ENCODE measurements around the gene ARHGEF33. TPM values are rescaled to one million over a fixed set of nuclear protein-coding genes. Genes with fewer than 3 reads are reported as not detected.
A peak's percentile ranks its signal among the peaks of the same experiment; 100 is the strongest.

ARHGEF33 gene
- polyA plus RNA-seq, 4 donors, result 0.13 to 0.86 TPM; not detected in 2

GRCh38 chr2:38875227-38875575 lies 14.5 kb upstream of the ARHGEF33 start:
- no peak for FAIRE-seq
- 0 to 1% (median 1%) methylated on average over 10 of the region's 10 CpGs for whole genome bisulfite sequencing, 3 donors
- Histone ChIP-seq H3K9me3 (ENCODE audit: control insufficient read depth in 2 of 2, insufficient read depth in 1 of 2, low read depth in 1 of 2, low read length in 1 of 2) (peaks cover 0 to 10% of the 10 kb centered on the region in 2 donors), H3K27me3 (ENCODE audit: control insufficient read depth in 3 of 3, insufficient read depth in 3 of 3, low read length in 3 of 3) (no peaks in the 10 kb centered on the region), H3K36me3 (ENCODE audit: control insufficient read depth in 3 of 3, insufficient read depth in 2 of 3, low read depth in 1 of 3, low read length in 3 of 3) (no peaks in the 10 kb centered on the region), H3K4me3 (ENCODE audit: low read depth in 1 of 3, low read length in 3 of 3) (peak overlapping the region; percentile 65 to 94 (median 69)), H3K4me1 (ENCODE audit: control insufficient read depth in 3 of 3, insufficient read depth in 2 of 3, low read depth in 1 of 3, low read length in 2 of 3) (peaks cover 0 to 5% (median 4%) of the 10 kb centered on the region in 3 donors), H3K27ac (ENCODE audit: low read depth in 1 of 3, low read length in 2 of 3) (peak overlapping the region in 2 of 3 donors; percentile 51 to 64)
- no peak for DNase-seq

- Histone ChIP-seq H3K36me3 (ENCODE audit: control insufficient read depth in 3 of 3, insufficient read depth in 2 of 3, low read depth in 1 of 3, low read length in 3 of 3) (no peaks in the 10 kb centered on the region), H3K27me3 (ENCODE audit: control insufficient read depth in 3 of 3, insufficient read depth in 3 of 3, low read length in 3 of 3) (no peaks in the 10 kb centered on the region), H3K4me3 (ENCODE audit: low read depth in 1 of 3, low read length in 3 of 3) (peak within 1 kb of the TSS; percentile 65 to 94 (median 69)), H3K27ac (ENCODE audit: low read depth in 1 of 3, low read length in 2 of 3) (peak within 1 kb of the TSS in 2 of 3 donors; percentile 51 to 64), H3K9me3 (ENCODE audit: control insufficient read depth in 2 of 2, insufficient read depth in 1 of 2, low read depth in 1 of 2, low read length in 1 of 2) (peaks cover 0 to 6% of the 10 kb centered on the region in 2 donors), H3K4me1 (ENCODE audit: control insufficient read depth in 3 of 3, insufficient read depth in 2 of 3, low read depth in 1 of 3, low read length in 2 of 3) (peaks cover 0 to 5% (median 4%) of the 10 kb centered on the region in 3 donors)
- FAIRE-seq (no peak), DNase-seq (peak; percentile 90 to 95)
- 1% methylated on average over 52 of the region's 52 CpGs for WGBS, 3 donors
Measured at GRCh38 chr2:38875576-38876367, 13.9 kb upstream of the ARHGEF33 start, which contains the start of the genes DHX57 and MORN2. Gene DHX57, minus strand, starts transcription at chr2:38875934. Its CDS starts 7,529 bp downstream, at chr2:38868405. Gene MORN2, plus strand, starts transcription at chr2:38875976.

DNA sequence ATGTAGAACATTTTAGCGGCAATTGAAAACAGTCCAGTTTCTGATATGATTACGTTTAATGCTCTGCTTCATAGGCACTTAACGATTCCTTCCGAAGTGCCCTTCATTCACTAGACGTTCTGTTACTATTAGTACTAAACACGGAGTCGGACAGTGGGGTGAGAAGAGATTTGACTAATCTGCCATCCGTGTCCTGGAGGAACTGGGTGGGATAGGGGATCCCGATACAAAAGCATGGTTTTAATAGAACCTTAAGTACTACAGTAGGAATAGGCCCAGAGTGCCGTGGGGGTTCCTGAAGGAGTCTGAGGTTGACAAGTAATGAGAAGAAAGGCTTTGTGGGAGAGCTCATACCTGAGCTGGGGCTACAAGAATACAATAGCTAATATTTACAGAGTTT lies 13.3 kb upstream of the ARHGEF33 start:
- Histone ChIP-seq H3K4me1 (ENCODE audit: control insufficient read depth in 3 of 3, insufficient read depth in 2 of 3, low read depth in 1 of 3, low read length in 2 of 3) (peaks cover 0 to 5% (median 4%) of the 10 kb centered on the region in 3 donors), H3K27ac (ENCODE audit: low read depth in 1 of 3, low read length in 2 of 3) (no peak overlapping the region), H3K27me3 (ENCODE audit: control insufficient read depth in 3 of 3, insufficient read depth in 3 of 3, low read length in 3 of 3) (no peaks in the 10 kb centered on the region), H3K9me3 (ENCODE audit: control insufficient read depth in 2 of 2, insufficient read depth in 1 of 2, low read depth in 1 of 2, low read length in 1 of 2) (peaks cover 0 to 4% of the 10 kb centered on the region in 2 donors), H3K4me3 (ENCODE audit: low read depth in 1 of 3, low read length in 3 of 3) (peak overlapping the region; percentile 65 to 94 (median 69)), H3K36me3 (ENCODE audit: control insufficient read depth in 3 of 3, insufficient read depth in 2 of 3, low read depth in 1 of 3, low read length in 3 of 3) (no peaks in the 10 kb centered on the region)
- 18 to 35% (median 29%) methylated on average over 10 of the region's 10 CpGs for WGBS, 3 donors
- DNase-seq, result no peak
- no peak for FAIRE-seq

DNA sequence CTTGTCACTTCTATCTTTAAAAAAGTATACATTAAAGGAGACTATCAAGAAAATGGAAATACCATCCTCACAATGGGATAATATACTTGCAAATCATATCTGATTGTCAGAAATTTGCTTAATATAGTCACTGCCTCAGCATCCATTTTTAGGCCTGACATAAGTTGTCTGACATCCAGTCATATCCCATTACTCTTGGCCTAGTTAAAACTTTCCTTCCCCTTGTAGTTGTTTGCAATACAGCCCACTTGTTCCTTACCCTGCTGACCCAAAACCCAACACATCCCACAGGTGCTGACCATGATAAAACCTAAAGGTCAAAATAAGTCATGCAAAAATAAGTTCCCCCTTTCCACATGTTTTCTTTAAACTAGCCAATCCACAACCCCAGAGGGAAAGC lies 3.6 kb upstream of the ARHGEF33 start:
- DNase-seq (no peak), FAIRE-seq (no peak)
- H3K27me3 ChIP-seq (ENCODE audit: control insufficient read depth in 3 of 3, insufficient read depth in 3 of 3, low read length in 3 of 3), result no peaks in the 10 kb centered on the region
- H3K4me1 ChIP-seq (ENCODE audit: control insufficient read depth in 3 of 3, insufficient read depth in 2 of 3, low read depth in 1 of 3, low read length in 2 of 3), result no peaks in the 10 kb centered on the region
- no peak overlapping the region for H3K4me3 ChIP-seq (ENCODE audit: low read depth in 1 of 3, low read length in 3 of 3)
- no peaks in the 10 kb centered on the region for H3K9me3 ChIP-seq (ENCODE audit: control insufficient read depth in 2 of 2, insufficient read depth in 1 of 2, low read depth in 1 of 2, low read length in 1 of 2)
- H3K36me3 ChIP-seq (ENCODE audit: control insufficient read depth in 3 of 3, insufficient read depth in 2 of 3, low read depth in 1 of 3, low read length in 3 of 3), result peaks cover 0 to 2% (median 0%) of the 10 kb centered on the region in 3 donors
- H3K27ac ChIP-seq (ENCODE audit: low read depth in 1 of 3, low read length in 2 of 3), result no peak overlapping the region

DNA sequence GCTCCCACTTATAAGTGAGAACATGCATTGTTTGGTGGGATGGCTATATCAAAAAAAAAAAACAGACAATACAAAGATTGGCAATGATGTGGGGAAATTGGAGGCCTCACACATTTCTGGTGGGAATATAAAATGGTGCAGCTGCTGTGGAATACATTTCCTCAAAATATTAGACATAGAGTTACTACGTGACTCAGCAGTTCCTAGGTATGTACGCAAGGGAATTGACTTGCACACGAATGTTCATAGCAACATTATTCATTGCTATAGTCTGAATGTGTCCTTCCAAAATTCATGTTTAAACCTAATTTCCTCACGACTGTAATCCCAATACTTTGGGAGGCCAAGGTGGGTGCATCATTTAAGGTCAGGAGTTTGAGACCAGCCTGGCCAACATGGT lies 2.3 kb upstream of the ARHGEF33 start:
- no peak overlapping the region for H3K27ac ChIP-seq (ENCODE audit: low read depth in 1 of 3, low read length in 2 of 3)
- H3K4me1 ChIP-seq (ENCODE audit: control insufficient read depth in 3 of 3, insufficient read depth in 2 of 3, low read depth in 1 of 3, low read length in 2 of 3), result no peaks in the 10 kb centered on the region
- DNase-seq (no peak), FAIRE-seq (no peak)
- no peaks in the 10 kb centered on the region for H3K9me3 ChIP-seq (ENCODE audit: control insufficient read depth in 2 of 2, insufficient read depth in 1 of 2, low read depth in 1 of 2, low read length in 1 of 2)
- H3K27me3 ChIP-seq (ENCODE audit: control insufficient read depth in 3 of 3, insufficient read depth in 3 of 3, low read length in 3 of 3), result no peaks in the 10 kb centered on the region
- no peak overlapping the region for H3K4me3 ChIP-seq (ENCODE audit: low read depth in 1 of 3, low read length in 3 of 3)
- 88 to 95% (median 94%) methylated on average over 4 of the region's 4 CpGs for WGBS, 3 donors
- H3K36me3 ChIP-seq (ENCODE audit: control insufficient read depth in 3 of 3, insufficient read depth in 2 of 3, low read depth in 1 of 3, low read length in 3 of 3), result no peaks in the 10 kb centered on the region

DNA sequence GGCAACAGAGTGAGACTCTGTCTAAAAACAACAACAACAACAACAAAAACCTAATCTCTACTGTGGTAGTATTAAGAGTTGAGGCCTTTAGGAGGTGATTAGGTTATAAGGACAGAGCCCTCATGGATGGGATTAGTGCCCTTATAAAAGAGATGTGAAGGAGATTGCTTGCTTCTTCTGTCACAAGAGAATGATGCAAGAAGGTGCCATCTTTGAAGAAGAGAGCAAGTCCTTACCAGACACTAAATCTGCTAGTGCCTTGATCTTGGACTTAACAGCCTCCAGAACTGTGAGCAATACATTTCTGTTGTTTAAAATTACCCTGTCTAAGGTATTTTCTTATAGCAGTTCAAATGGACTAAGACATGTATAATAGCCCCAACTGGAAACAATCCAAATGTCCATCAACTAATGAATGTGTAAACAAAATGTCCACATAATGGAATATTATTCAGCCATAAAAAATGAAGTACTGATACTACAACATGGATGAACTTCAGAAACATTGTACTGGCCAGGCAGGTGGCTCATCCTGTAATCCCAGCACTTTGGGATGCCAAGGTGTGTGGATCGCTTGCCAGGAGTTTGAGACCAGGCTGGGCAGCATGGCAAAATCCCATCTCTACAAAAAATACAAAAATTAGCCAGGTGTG lies 1.6 kb upstream of the ARHGEF33 start:
- no peak for DNase-seq
- no peaks in the 10 kb centered on the region for H3K36me3 ChIP-seq (ENCODE audit: control insufficient read depth in 3 of 3, insufficient read depth in 2 of 3, low read depth in 1 of 3, low read length in 3 of 3)
- no peak for FAIRE-seq
- no peaks in the 10 kb centered on the region for H3K27me3 ChIP-seq (ENCODE audit: control insufficient read depth in 3 of 3, insufficient read depth in 3 of 3, low read length in 3 of 3)
- no peak overlapping the region for H3K27ac ChIP-seq (ENCODE audit: low read depth in 1 of 3, low read length in 2 of 3)
- H3K4me1 ChIP-seq (ENCODE audit: control insufficient read depth in 3 of 3, insufficient read depth in 2 of 3, low read depth in 1 of 3, low read length in 2 of 3), result no peaks in the 10 kb centered on the region
- no peaks in the 10 kb centered on the region for H3K9me3 ChIP-seq (ENCODE audit: control insufficient read depth in 2 of 2, insufficient read depth in 1 of 2, low read depth in 1 of 2, low read length in 1 of 2)
- no peak overlapping the region for H3K4me3 ChIP-seq (ENCODE audit: low read depth in 1 of 3, low read length in 3 of 3)
- 95 to 96% (median 96%) methylated on average over 1 of the region's 1 CpG for WGBS, 3 donors

DNA sequence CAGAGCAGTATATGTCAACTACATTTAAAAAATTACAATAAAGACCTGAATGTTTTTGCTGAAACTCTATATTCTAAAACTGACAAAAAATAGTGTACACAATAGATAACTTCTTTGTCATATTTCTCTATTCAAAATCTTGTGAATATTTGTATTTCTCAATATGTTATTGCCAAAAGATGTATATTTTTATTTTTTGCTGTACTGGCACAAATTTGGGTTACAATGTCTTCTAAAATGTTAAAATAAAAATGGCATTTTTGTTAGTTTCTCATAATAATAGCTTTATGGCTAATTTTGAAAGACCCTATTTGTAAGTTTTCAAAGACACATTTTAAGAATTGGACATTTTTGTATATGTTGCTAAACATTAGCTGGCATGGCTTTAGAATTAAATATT lies 630 bp upstream of the ARHGEF33 start:
- Histone ChIP-seq H3K27me3 (ENCODE audit: control insufficient read depth in 3 of 3, insufficient read depth in 3 of 3, low read length in 3 of 3) (no peaks in the 10 kb centered on the region), H3K36me3 (ENCODE audit: control insufficient read depth in 3 of 3, insufficient read depth in 2 of 3, low read depth in 1 of 3, low read length in 3 of 3) (no peaks in the 10 kb centered on the region), H3K9me3 (ENCODE audit: control insufficient read depth in 2 of 2, insufficient read depth in 1 of 2, low read depth in 1 of 2, low read length in 1 of 2) (no peaks in the 10 kb centered on the region), H3K27ac (ENCODE audit: low read depth in 1 of 3, low read length in 2 of 3) (no peak overlapping the region), H3K4me1 (ENCODE audit: control insufficient read depth in 3 of 3, insufficient read depth in 2 of 3, low read depth in 1 of 3, low read length in 2 of 3) (no peaks in the 10 kb centered on the region), H3K4me3 (ENCODE audit: low read depth in 1 of 3, low read length in 3 of 3) (no peak overlapping the region)
- DNase-seq (no peak), FAIRE-seq (peak; percentile 26)

DNA sequence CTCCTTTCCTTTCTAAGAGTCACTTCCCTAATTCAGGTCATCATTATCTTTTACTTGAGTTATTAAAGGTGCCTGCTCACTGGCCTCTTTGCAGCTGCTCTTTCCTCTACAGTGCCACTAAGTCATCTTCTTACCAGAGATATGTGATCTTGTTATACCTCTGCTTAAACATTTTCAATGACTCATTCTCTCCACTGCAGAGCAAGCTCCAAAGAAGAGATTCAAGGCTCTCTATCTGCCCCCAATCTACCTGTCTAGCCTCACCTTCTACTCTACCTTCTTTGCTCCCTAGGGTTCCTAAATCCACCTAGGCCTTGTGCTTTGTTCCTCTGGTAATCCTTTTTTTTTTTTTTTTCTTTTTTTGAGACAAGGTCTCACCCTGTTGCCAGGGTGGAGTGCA lies 3.1 kb downstream of the ARHGEF33 start:
- Histone ChIP-seq H3K36me3 (ENCODE audit: control insufficient read depth in 3 of 3, insufficient read depth in 2 of 3, low read depth in 1 of 3, low read length in 3 of 3) (no peaks in the 10 kb centered on the region), H3K4me3 (ENCODE audit: low read depth in 1 of 3, low read length in 3 of 3) (no peak overlapping the region), H3K9me3 (ENCODE audit: control insufficient read depth in 2 of 2, insufficient read depth in 1 of 2, low read depth in 1 of 2, low read length in 1 of 2) (no peaks in the 10 kb centered on the region), H3K4me1 (ENCODE audit: control insufficient read depth in 3 of 3, insufficient read depth in 2 of 3, low read depth in 1 of 3, low read length in 2 of 3) (no peaks in the 10 kb centered on the region), H3K27ac (ENCODE audit: low read depth in 1 of 3, low read length in 2 of 3) (no peak overlapping the region), H3K27me3 (ENCODE audit: control insufficient read depth in 3 of 3, insufficient read depth in 3 of 3, low read length in 3 of 3) (no peaks in the 10 kb centered on the region)
- FAIRE-seq (no peak), DNase-seq (no peak)
